ENCODE data around the gene SEMA3D.

SEMA3D gene

GRCh38 chr7:85074016-85074415, 112.8 kb downstream of the SEMA3D start:
- DNase-seq: no peak

- DNase-seq: no peak
Observed at GRCh38 chr7:85070967-85071628, 115.8 kb downstream of the SEMA3D start.

GRCh38 chr7:85068799-85069198, 118.1 kb downstream of the SEMA3D start:
- DNase-seq: no peak

- no peak for DNase-seq
Observed at GRCh38 chr7:85067371-85067770, 119.5 kb downstream of the SEMA3D start.

- DNase-seq: no peak
Observed at GRCh38 chr7:85065888-85066485, 120.9 kb downstream of the SEMA3D start.

GRCh38 chr7:85065306-85065705, 121.5 kb downstream of the SEMA3D start:
- DNase-seq: no peak

GRCh38 chr7:85062651-85063050, 124.2 kb downstream of the SEMA3D start:
- DNase-seq: no peak

GRCh38 chr7:85061456-85061855, 125.4 kb downstream of the SEMA3D start:
- no peak for DNase-seq

- no peak for DNase-seq
Observed at GRCh38 chr7:85060696-85061095, 126.2 kb downstream of the SEMA3D start.

GRCh38 chr7:85055906-85056305, 130.9 kb downstream of the SEMA3D start:
- DNase-seq: no peak

GRCh38 chr7:85055196-85055595, 131.7 kb downstream of the SEMA3D start:
- no peak for DNase-seq

- DNase-seq: no peak
Observed at GRCh38 chr7:85054306-85054705, 132.6 kb downstream of the SEMA3D start.

- DNase-seq: no peak
Observed at GRCh38 chr7:85052894-85053293, 134.0 kb downstream of the SEMA3D start.

- no peak for DNase-seq
Observed at GRCh38 chr7:85052056-85052737, 134.7 kb downstream of the SEMA3D start.

GRCh38 chr7:85046534-85046933, 140.3 kb downstream of the SEMA3D start:
- DNase-seq: no peak

GRCh38 chr7:85041605-85042216, 145.1 kb downstream of the SEMA3D start:
- peak; percentile 18 for DNase-seq

- DNase-seq: no peak
Observed at GRCh38 chr7:85039196-85039923, 147.5 kb downstream of the SEMA3D start.

- no peak for DNase-seq
Observed at GRCh38 chr7:85038466-85038865, 148.4 kb downstream of the SEMA3D start.

GRCh38 chr7:85033263-85033662, 153.6 kb downstream of the SEMA3D start:
- no peak for DNase-seq

- no peak for DNase-seq
Observed at GRCh38 chr7:85031475-85031874, 155.4 kb downstream of the SEMA3D start.

GRCh38 chr7:85030893-85031292, 156.0 kb downstream of the SEMA3D start:
- peak; percentile 7 for DNase-seq

GRCh38 chr7:85025312-85025756, 161.5 kb downstream of the SEMA3D start:
- peak; percentile 82 for DNase-seq

GRCh38 chr7:85023916-85024315, 162.9 kb downstream of the SEMA3D start:
- DNase-seq: no peak

Measured in SHP77 treated with DMSO at 0.1 percent for 48 hours (cell line).